Smooth muscle cell of the umbilical artery (primary cell): Measurements from ENCODE around the gene STPG1. TPM values are rescaled to one million over a fixed set of nuclear protein-coding genes. Genes with fewer than 3 reads are reported as not detected.

ENCODE experiments used
- total RNA-seq: library from RNA; depleted of rRNA; stranded (reverse); fragments of >200 nt; gene quantifications from 2 replicates; pipeline ENCODE4 v1.2.3, GENCODE V29; 2014

The STPG1 gene, protein sequence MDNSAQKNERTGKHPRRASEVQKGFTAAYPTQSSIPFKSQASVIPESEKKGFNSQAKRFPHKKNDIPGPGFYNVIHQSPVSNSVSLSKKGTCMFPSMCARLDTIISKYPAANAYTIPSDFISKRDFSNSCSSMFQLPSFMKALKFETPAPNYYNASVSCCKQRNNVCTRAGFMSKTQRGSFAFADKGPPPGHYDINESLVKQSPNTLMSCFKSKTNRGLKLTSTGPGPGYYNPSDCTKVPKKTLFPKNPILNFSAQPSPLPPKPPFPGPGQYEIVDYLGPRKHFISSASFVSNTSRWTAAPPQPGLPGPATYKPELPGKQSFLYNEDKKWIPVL
- 4.5 and 6.3 TPM in 2 replicates for total RNA-seq

DNA sequence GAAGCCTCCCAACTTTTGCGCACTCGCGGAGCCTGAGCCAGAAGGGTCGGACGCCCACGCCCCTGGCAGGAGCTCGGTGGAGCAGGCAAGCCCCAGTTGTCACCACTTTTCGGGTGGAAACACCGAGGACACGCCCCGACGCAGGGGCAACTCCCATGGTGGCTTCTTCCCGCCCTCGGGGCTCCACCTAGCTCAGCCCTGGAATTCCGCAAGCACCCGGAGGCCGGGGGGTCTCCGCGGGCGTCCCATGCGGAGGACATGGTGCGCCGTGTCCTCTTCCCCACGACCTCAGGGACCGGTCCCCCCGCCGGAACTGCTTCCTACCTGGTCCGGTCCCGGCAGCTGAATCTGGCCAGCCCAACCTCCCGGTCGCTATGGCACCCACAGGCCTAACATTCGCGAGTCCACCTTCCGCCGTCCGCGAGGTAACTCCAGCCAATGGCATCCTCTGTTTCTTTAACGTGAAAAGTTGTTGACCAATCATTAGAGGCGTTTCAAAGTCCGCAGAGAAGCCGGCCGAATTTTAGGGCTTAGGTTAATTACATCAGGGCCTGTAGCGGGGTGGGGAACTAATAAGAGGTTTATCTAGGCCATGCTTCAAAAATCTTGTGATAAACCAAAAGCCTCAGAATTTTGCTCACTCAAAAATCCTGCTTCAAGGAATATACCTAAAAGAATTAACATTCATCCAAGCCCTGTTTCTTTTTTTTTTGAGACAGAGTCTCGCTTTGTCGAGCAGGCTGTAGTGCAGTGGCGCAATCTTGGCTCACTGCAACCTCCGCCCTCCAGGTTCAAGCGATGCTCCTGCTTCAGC, at the start of gene STPG1:
Gene STPG1, minus strand, starts transcription at position 433 of the 814 bp plus-strand sequence. CDS start 12,394 bp downstream, outside the sequence.

DNA sequence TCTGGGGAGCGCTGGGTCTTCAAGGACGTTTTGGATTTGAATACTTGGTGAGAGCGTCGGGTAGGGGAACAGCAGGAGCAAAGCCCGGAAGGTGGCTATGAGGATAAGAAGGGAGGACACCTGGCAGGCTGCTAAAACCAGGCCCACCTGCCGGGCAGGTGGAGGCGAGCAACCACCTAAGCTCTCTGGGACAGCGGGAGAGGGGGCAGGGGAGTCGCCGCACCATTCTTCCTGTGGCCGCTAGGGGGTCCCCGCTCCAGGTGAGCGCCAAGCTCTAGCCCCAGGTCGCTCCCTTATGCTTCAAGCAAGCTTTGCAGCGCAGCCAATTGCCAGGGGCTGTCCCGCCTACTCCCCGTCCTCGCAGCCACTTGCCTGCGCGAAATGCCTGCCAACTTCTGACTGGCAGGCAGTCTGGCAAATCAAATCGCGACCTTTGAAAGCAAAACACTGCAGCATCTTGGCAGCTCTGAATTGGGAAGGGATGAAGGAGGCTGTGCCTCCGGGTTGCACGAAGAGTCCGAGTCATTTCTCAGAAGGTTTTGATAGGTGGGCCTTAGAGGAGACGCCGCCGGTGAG, 1.8 kb upstream of the STPG1 start, which contains the start of gene NIPAL3:
Gene NIPAL3, plus strand, starts transcription at position 469 of the 576 bp plus-strand sequence. CDS start 3,746 bp downstream, outside the sequence.

DNA sequence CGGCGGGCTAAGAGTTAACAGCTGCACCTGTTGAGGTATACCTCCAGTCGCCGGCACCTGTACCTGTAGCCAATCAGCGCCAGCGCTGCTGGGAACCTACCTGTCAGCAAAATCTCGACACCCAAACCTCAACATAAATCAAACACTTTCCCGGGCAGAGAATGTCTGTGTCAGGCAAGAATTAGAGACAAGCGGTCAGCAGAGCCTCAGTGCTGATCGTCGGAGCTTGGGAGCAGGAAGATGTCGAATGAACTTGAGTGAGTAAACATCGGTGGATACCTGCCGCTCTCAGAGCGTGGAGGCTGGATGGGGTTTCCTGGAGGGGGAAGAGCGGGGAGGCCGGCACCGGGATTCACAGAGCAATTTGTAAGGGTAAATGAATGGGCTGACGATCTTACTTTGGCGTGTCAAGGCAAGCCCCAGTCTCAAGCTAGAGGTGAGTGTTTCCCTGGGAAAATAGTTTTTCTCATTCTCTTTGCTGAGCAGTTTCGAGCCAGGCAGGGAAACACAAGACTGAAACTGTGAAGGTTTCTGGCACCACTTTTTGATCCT, 94.2 kb downstream of the STPG1 start, which contains the start of gene GRHL3:
Gene GRHL3, plus strand, starts transcription at position 46 of the 552 bp plus-strand sequence. Its CDS starts 195 bp downstream, at position 241.

Other genes with a start within 250 kb of the STPG1 start
- not detected in 2 replicates for gene IFNLR1, start 226.5 kb downstream of the STPG1 start, total RNA-seq
- not detected in 2 replicates for gene GRHL3, start 94.4 kb downstream of the STPG1 start, total RNA-seq
- gene NIPAL3, start 2.0 kb upstream of the STPG1 start, total RNA-seq: 55.5 and 67.4 TPM in 2 replicates
- 3.0 and 8.3 TPM in 2 replicates for gene RCAN3, start 89.1 kb upstream of the STPG1 start, total RNA-seq
- gene NCMAP, start 142.3 kb upstream of the STPG1 start, total RNA-seq: not detected in 2 replicates
- gene SRRM1, start 229.5 kb upstream of the STPG1 start, total RNA-seq: 26.7 and 42.2 TPM in 2 replicates